Prostate gland (tissue), 2 donors: ENCODE results near the gene COL13A1.

Experiments
- CTCF ChIP-seq, 4 experiments: fragments of 200-600 bp in 2 of 4; fragments of 450-650 bp in 2 of 4; sonication (generic) in 2 of 4; IDR thresholded peaks; 1 replicate in 3 of 4; 2 replicates in 1 of 4; pipeline ENCODE4 v1.5.1; 2016 to 2019; ENCODE audit warnings: antibody characterized with exemption in 4 of 4, mild to moderate bottlenecking in 2 of 4, moderate library complexity in 2 of 4
- POLR2AphosphoS5 ChIP-seq: sonication (generic); formaldehyde crosslinking; IDR thresholded peaks from one replicate; pipeline ENCODE4 v1.6.1; 2017; ENCODE audit warnings: antibody characterized with exemption

GRCh38 chr10:69973678-69974077 is 172.0 kb downstream of the COL13A1 start:
- TF ChIP-seq CTCF (IDR thresholded peaks at IDR 0.05) (no peak), POLR2AphosphoS5 (no peak)
